HepG2 (cell line): ENCODE measurements around the gene PNPLA8. TPM values are rescaled to one million over a fixed set of nuclear protein-coding genes. Genes with fewer than 3 reads are reported as not detected.

Experiments
- ATF6 ChIP-seq: sonication (generic); formaldehyde crosslinking; conservative IDR thresholded peaks from 2 replicates; pipeline ENCODE4 v1.4.0; 2020; ENCODE audit warnings: missing genetic modification reagents
- BRF2 ChIP-seq: sonication (generic); formaldehyde crosslinking; IDR thresholded peaks from 2 replicates; pipeline ENCODE4 v1.8.1; 2022; ENCODE audit warnings: mild to moderate bottlenecking, missing genetic modification reagents
- KIAA2018 ChIP-seq: sonication (generic); formaldehyde crosslinking; IDR thresholded peaks from 2 replicates; pipeline ENCODE4 v1.5.0; 2020; ENCODE audit warnings: mild to moderate bottlenecking, missing genetic modification reagents, borderline replicate concordance
- LRRFIP1 ChIP-seq: sonication (generic); formaldehyde crosslinking; conservative IDR thresholded peaks from 2 replicates; pipeline ENCODE4 v1.4.0; 2020; ENCODE audit warnings: missing genetic modification reagents
- MED1 ChIP-seq: sonication (generic); formaldehyde crosslinking; IDR thresholded peaks from 2 replicates; pipeline ENCODE4 v1.4.0; 2020; ENCODE audit warnings: missing genetic modification reagents
- NRL ChIP-seq: sonication (generic); formaldehyde crosslinking; IDR thresholded peaks from 2 replicates; pipeline ENCODE4 v1.5.0; 2020; ENCODE audit warnings: missing genetic modification reagents, mild to moderate bottlenecking, moderate library complexity, borderline replicate concordance
- RAD51 ChIP-seq: fragments of 450-650 bp; IDR thresholded peaks from 2 replicates; pipeline ENCODE4 v1.6.1; 2016; ENCODE audit warnings: borderline replicate concordance
- SALL1 ChIP-seq: sonication (generic); formaldehyde crosslinking; IDR thresholded peaks from 2 replicates; pipeline ENCODE4 v1.8.0; 2022; ENCODE audit warnings: mild to moderate bottlenecking, missing genetic modification reagents
- SP1 ChIP-seq, 2 experiments: fragments of 450-650 bp in 1 of 2; sonication (generic) in 1 of 2; formaldehyde crosslinking in 1 of 2; IDR thresholded peaks; 2 replicates each; pipeline versions ENCODE4 v1.4.0 to v1.6.1; 2016 to 2020; ENCODE audit warnings: missing genetic modification reagents in 1 of 2
- ZNF710 ChIP-seq: sonication (generic); formaldehyde crosslinking; IDR thresholded peaks from 2 replicates; pipeline ENCODE4 v1.5.0; 2020; ENCODE audit warnings: mild to moderate bottlenecking, missing genetic modification reagents, borderline replicate concordance
- polyA plus RNA-seq, 8 experiments: library from polyadenylated mRNA; depleted of rRNA in 3 of 8; stranded (reverse) in 7 of 8; unstranded in 1 of 8; fragments of >200 nt; fragmentation: Illumina TruSeq in 4 of 8; extraction: Trizol in 4 of 8; gene quantifications; 2 replicates each; pipeline versions ENCODE4 v1.2.1 to v1.2.3, GENCODE V29; 2011 to 2016; ENCODE audit warnings: low read depth in 4 of 8, missing spikeins in 1 of 8, mixed read lengths in 1 of 8; ENCODE audit not compliant: insufficient read depth in 1 of 8
- total RNA-seq, 5 experiments: library from RNA; depleted of rRNA; stranded (reverse); fragments of >200 nt; fragmentation: Illumina TruSeq; extraction: Trizol; gene quantifications; 2 replicates each; pipeline ENCODE4 v1.2.3, GENCODE V29; 2016; ENCODE audit warnings: low read depth in 1 of 5

Gene PNPLA8
- total and polyA plus RNA-seq, 2 of the 13 experiments (the other 11 are each of a cell fraction or from before 2014, with no cell fraction given) = 6.3 to 11.4 TPM

- TF ChIP-seq ZNF710 (CRISPR knock-in tag) (peak; percentile 9; the same call in 1 of the 2 replicates), LRRFIP1 (CRISPR knock-in tag) (0 out of 2 replicates have a peak, but pooled peaks have one; percentile 8), KIAA2018 (CRISPR knock-in tag) (peak; percentile 94; the same call in 1 of the 2 replicates), RAD51 (peak; percentile 96), NRL (peak; percentile 78), SALL1 (CRISPR knock-in tag) (peak; percentile 86), ATF6 (0 out of 2 replicates have a peak, but pooled peaks have one; percentile 29), BRF2 (CRISPR knock-in tag) (peak; percentile 91), MED1 (CRISPR knock-in tag) (peak; percentile 74), SP1 (IDR thresholded peaks at IDR 0.05) (no peak), SP1 (CRISPR knock-in tag; IDR thresholded peaks at IDR 0.05) (peak; percentile 56; the same call in 1 of the 2 replicates)
These were observed 43.6 kb upstream of the PNPLA8 start, which contains the start of the genes DNAJB9 and THAP5 (continued) for GRCh38 chr7:108569381-108570145.
